ENCODE results near the gene ANKRD11. TPM values are rescaled to one million over a fixed set of nuclear protein-coding genes. Genes with fewer than 3 reads are reported as not detected.
"Not testable (repeated sequence)": the region's sequence is repeated elsewhere in the genome, so short reads cannot be mapped to it uniquely, and the experiment has no call there.

ANKRD11 gene
- total and polyA plus RNA-seq, 2 donors (not counting 1 experiment from before 2014, with no cell fraction given), result 41.5 to 71.2 TPM

DNA sequence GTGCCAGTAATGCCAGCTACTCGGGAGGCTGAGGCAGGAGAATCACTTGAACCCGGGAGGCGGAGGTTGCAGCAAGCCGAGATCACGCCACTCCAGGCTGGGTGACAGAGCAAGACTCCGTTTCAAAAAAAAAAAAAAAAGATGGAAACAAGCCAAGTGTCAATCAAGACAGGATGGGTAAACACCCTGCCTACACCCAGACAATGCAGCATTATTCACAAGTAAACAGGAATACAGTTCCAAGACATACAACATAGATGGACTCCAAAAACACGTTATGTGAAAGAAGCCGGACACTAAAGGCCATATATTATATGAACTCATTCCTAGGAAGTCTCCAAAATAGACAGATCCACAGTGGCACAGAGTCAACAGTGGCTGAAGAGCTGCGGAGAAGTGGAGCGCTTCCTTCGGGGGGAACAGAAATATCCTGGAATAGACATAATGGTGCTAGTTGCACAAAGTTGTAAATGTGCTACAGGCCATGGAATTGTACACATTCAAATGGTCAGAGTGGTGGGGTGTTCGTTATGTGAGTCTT lies 33.9 kb downstream of the ANKRD11 start:
- no peak overlapping the region for H3K27ac ChIP-seq (ENCODE audit: insufficient read depth, low read length)
- H3K4me1 ChIP-seq (ENCODE audit: control insufficient read depth, extremely low read depth, insufficient read depth, low read length), result peaks cover 2% of the 10 kb centered on the region
- no peak overlapping the region for H3K4me2 ChIP-seq (ENCODE audit: extremely low read depth, insufficient read depth, low read length)
- H3K79me2 ChIP-seq (ENCODE audit: control insufficient read depth, insufficient read depth, low read length), result peaks cover 87% of the 10 kb centered on the region
- no peaks in the 10 kb centered on the region for H3K9me3 ChIP-seq (ENCODE audit: control insufficient read depth, insufficient read depth, low read depth, low read length)
- no peak overlapping the region for H3K4me3 ChIP-seq (replicated peaks in 1 of 4; ENCODE audit: control extremely low read depth in 1 of 4, insufficient read depth in 1 of 4, low read depth in 3 of 4, low read length in 4 of 4)
- DNase-seq (ENCODE audit: low read depth in 2 of 2), result no peak
- no peaks in the 10 kb centered on the region for H3K36me3 ChIP-seq (ENCODE audit: control insufficient read depth, insufficient read depth, low read length)
- H4K20me1 ChIP-seq (ENCODE audit: control insufficient read depth, extremely low read depth, insufficient read depth, low read length), result no peaks in the 10 kb centered on the region
- TF ChIP-seq CTCF (conservative IDR thresholded peaks at IDR 0.05 in 1 of 2, IDR thresholded peaks at IDR 0.05 in 1 of 2; ENCODE audit: low read depth in 1 of 2, low read length in 2 of 2), result no peak
- no peak for TF ChIP-seq EZH2 (IDR thresholded peaks at IDR 0.05; ENCODE audit: low read length, missing control alignments)
- no peak overlapping the region for H3K9ac ChIP-seq (ENCODE audit: insufficient read depth, low read length)
- H2AFZ ChIP-seq (ENCODE audit: low read length), result no peak overlapping the region
- H3K27me3 ChIP-seq (ENCODE audit: control insufficient read depth, insufficient read depth, low read length), result no peaks in the 10 kb centered on the region

DNA sequence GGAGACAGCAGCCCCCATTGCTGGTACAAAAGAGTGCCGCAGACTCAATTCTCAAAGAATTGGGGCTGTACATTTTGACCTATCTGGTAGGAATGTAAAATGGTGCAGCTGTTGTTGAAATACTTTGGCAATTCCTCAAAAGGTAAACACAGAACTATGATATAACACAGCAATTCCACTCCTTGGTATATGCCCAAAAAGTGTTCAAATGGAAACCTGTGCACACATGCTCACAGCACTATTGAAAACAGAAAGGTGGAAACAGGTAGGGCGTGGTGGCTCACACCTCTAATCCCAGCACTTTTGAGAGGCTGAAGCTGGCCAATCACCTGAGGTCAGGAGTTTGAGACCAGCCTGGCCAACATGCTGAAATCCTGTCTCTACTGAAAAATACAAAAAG lies 34.7 kb downstream of the ANKRD11 start:
- Histone ChIP-seq H2AFZ (ENCODE audit: low read length) (no peak overlapping the region), H3K4me3 (replicated peaks in 1 of 4; ENCODE audit: control extremely low read depth in 1 of 4, insufficient read depth in 1 of 4, low read depth in 3 of 4, low read length in 4 of 4) (no peak overlapping the region), H4K20me1 (ENCODE audit: control insufficient read depth, extremely low read depth, insufficient read depth, low read length) (peaks cover 3% of the 10 kb centered on the region), H3K36me3 (ENCODE audit: control insufficient read depth, insufficient read depth, low read length) (no peaks in the 10 kb centered on the region), H3K79me2 (ENCODE audit: control insufficient read depth, insufficient read depth, low read length) (peaks cover 87% of the 10 kb centered on the region), H3K9me3 (ENCODE audit: control insufficient read depth, insufficient read depth, low read depth, low read length) (no peaks in the 10 kb centered on the region), H3K4me1 (ENCODE audit: control insufficient read depth, extremely low read depth, insufficient read depth, low read length) (peaks cover 4% of the 10 kb centered on the region), H3K27ac (ENCODE audit: insufficient read depth, low read length) (no peak overlapping the region), H3K9ac (ENCODE audit: insufficient read depth, low read length) (no peak overlapping the region), H3K27me3 (ENCODE audit: control insufficient read depth, insufficient read depth, low read length) (no peaks in the 10 kb centered on the region), H3K4me2 (ENCODE audit: extremely low read depth, insufficient read depth, low read length) (no peak overlapping the region)
- TF ChIP-seq EZH2 (IDR thresholded peaks at IDR 0.05; ENCODE audit: low read length, missing control alignments), result no peak
- TF ChIP-seq CTCF (conservative IDR thresholded peaks at IDR 0.05 in 1 of 2, IDR thresholded peaks at IDR 0.05 in 1 of 2; ENCODE audit: low read depth in 1 of 2, low read length in 2 of 2), result no peak
- peak in 1 of 2 donors; percentile 14 for DNase-seq (ENCODE audit: low read depth in 2 of 2)

DNA sequence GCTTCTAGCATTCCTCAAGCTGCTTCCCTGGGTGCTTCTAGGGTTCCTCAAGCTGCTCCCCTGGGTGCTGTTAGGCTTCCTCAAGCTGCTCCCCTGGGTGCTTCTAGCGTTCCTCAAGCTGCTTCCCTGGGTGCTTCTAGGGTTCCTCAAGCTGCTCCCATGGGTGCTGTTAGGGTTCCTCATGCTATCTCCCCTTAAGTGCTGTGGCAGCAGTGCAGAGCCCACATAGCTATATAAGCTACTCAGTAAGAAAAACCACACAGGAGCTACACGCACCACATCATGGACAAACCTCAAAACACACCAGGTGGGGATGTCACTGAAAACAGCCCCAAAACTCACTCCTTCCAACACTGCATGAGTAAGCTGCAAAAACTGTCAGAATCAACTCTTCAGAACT lies 35.2 kb downstream of the ANKRD11 start:
- Histone ChIP-seq H3K4me3 (replicated peaks in 1 of 4; ENCODE audit: control extremely low read depth in 1 of 4, insufficient read depth in 1 of 4, low read depth in 3 of 4, low read length in 4 of 4) (no peak overlapping the region), H3K79me2 (ENCODE audit: control insufficient read depth, insufficient read depth, low read length) (peaks cover 88% of the 10 kb centered on the region), H3K27me3 (ENCODE audit: control insufficient read depth, insufficient read depth, low read length) (no peaks in the 10 kb centered on the region), H3K36me3 (ENCODE audit: control insufficient read depth, insufficient read depth, low read length) (no peaks in the 10 kb centered on the region), H3K9ac (ENCODE audit: insufficient read depth, low read length) (no peak overlapping the region), H3K27ac (ENCODE audit: insufficient read depth, low read length) (no peak overlapping the region), H2AFZ (ENCODE audit: low read length) (no peak overlapping the region), H3K9me3 (ENCODE audit: control insufficient read depth, insufficient read depth, low read depth, low read length) (no peaks in the 10 kb centered on the region), H3K4me2 (ENCODE audit: extremely low read depth, insufficient read depth, low read length) (no peak overlapping the region), H3K4me1 (ENCODE audit: control insufficient read depth, extremely low read depth, insufficient read depth, low read length) (peaks cover 7% of the 10 kb centered on the region), H4K20me1 (ENCODE audit: control insufficient read depth, extremely low read depth, insufficient read depth, low read length) (peaks cover 5% of the 10 kb centered on the region)
- DNase-seq (ENCODE audit: low read depth in 2 of 2), result peak in 1 of 2 donors; percentile 17
- TF ChIP-seq EZH2 (IDR thresholded peaks at IDR 0.05; ENCODE audit: low read length, missing control alignments) (no peak), CTCF (conservative IDR thresholded peaks at IDR 0.05 in 1 of 2, IDR thresholded peaks at IDR 0.05 in 1 of 2; ENCODE audit: low read depth in 1 of 2, low read length in 2 of 2) (no peak)

- H3K9me3 ChIP-seq (ENCODE audit: control insufficient read depth, insufficient read depth, low read depth, low read length); H4K20me1 ChIP-seq (ENCODE audit: control insufficient read depth, extremely low read depth, insufficient read depth, low read length); DNase-seq (ENCODE audit: low read depth in 2 of 2); H3K27me3 ChIP-seq (ENCODE audit: control insufficient read depth, insufficient read depth, low read length); H3K4me3 ChIP-seq (replicated peaks in 1 of 4; ENCODE audit: control extremely low read depth in 1 of 4, insufficient read depth in 1 of 4, low read depth in 3 of 4, low read length in 4 of 4); H3K36me3 ChIP-seq (ENCODE audit: control insufficient read depth, insufficient read depth, low read length); H3K4me2 ChIP-seq (ENCODE audit: extremely low read depth, insufficient read depth, low read length); H3K27ac ChIP-seq (ENCODE audit: insufficient read depth, low read length); H3K9ac ChIP-seq (ENCODE audit: insufficient read depth, low read length); H3K4me1 ChIP-seq (ENCODE audit: control insufficient read depth, extremely low read depth, insufficient read depth, low read length); H2AFZ ChIP-seq (ENCODE audit: low read length): not testable (repeated sequence)
- peaks cover 89% of the 10 kb centered on the region for H3K79me2 ChIP-seq (ENCODE audit: control insufficient read depth, insufficient read depth, low read length)
Measured at GRCh38 chr16:89454378-89455125, 35.8 kb downstream of the ANKRD11 start.
